Ishikawa (cell line): Measurements from ENCODE around the gene HTR3E.

Experiments used
- CEBPB ChIP-seq: IDR thresholded peaks from 2 replicates; pipeline ENCODE4 v1.6.1; 2012
- CREB1 ChIP-seq: IDR thresholded peaks from 2 replicates; pipeline ENCODE4 v1.6.1; 2012; ENCODE audit warnings: low read depth
- EGR1 ChIP-seq: IDR thresholded peaks from 2 replicates; pipeline ENCODE4 v1.6.1; 2012
- EP300 ChIP-seq: IDR thresholded peaks from 2 replicates; pipeline ENCODE4 v1.6.1; 2012; ENCODE audit warnings: borderline replicate concordance
- NFIC ChIP-seq: IDR thresholded peaks from 2 replicates; pipeline ENCODE4 v1.6.1; 2012
- RAD21 ChIP-seq: IDR thresholded peaks from 2 replicates; pipeline ENCODE4 v1.6.1; 2012; ENCODE audit warnings: low read depth
- TAF1 ChIP-seq: IDR thresholded peaks from 2 replicates; pipeline ENCODE4 v1.6.1; 2012; ENCODE audit warnings: low read depth, mild to moderate bottlenecking
- TCF12 ChIP-seq: IDR thresholded peaks from 2 replicates; pipeline ENCODE4 v1.6.1; 2012; ENCODE audit warnings: low read depth
- TEAD4 ChIP-seq: IDR thresholded peaks from 2 replicates; pipeline ENCODE4 v1.6.1; 2012
- YY1 ChIP-seq: IDR thresholded peaks from 2 replicates; pipeline ENCODE4 v1.6.1; 2012; ENCODE audit warnings: low read depth
- ZBTB7A ChIP-seq: IDR thresholded peaks from 2 replicates; pipeline ENCODE4 v1.6.1; 2012; ENCODE audit warnings: low read depth
- TF ChIP-seq, protein P1 (sequence below): IDR thresholded peaks from 2 replicates; pipeline ENCODE4 v1.6.1; 2012
- TF ChIP-seq, protein P2 (sequence below): IDR thresholded peaks from 2 replicates; pipeline ENCODE4 v1.6.1; 2012; ENCODE audit warnings: low read depth, mild to moderate bottlenecking
- TF ChIP-seq, protein P3 (sequence below): IDR thresholded peaks from 2 replicates; pipeline ENCODE4 v1.6.1; 2012

DNA sequence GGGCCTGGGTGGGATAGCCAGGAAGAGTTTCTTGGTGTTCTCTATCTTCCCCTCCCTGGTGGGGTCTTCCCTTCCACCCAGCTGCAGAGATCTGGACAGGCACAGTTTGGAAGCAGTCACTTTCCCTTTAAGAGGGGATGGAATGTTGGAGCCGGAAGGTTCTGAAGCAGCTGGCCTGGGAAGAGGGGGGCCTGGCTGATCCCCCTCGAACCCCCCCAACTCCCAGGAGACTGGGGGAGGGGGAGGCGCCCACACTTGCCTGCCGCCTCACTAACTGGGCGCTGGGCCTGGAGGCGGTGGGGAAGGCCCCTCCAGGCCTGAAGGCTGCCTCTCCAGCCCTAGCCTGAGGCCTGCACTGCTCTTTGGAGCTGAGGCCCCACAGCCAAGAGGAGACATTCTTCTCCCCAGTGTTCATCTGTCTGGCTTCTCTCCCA, 59.7 kb downstream of the HTR3E start:
- TF ChIP-seq EP300 (no peak), RAD21 (no peak), NFIC (no peak), TAF1 (no peak), YY1 (no peak), TCF12 (0 out of 2 replicates have a peak, but pooled peaks have one; percentile 34), CREB1 (no peak), CEBPB (no peak), EGR1 (no peak), ZBTB7A (no peak; the same call in 1 of the 2 replicates), TEAD4 (peak; percentile 67)
- TF ChIP-seq, protein P1, sequence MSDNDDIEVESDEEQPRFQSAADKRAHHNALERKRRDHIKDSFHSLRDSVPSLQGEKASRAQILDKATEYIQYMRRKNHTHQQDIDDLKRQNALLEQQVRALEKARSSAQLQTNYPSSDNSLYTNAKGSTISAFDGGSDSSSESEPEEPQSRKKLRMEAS, result peak; percentile 6; the same call in 1 of the 2 replicates
- TF ChIP-seq, protein P2, sequence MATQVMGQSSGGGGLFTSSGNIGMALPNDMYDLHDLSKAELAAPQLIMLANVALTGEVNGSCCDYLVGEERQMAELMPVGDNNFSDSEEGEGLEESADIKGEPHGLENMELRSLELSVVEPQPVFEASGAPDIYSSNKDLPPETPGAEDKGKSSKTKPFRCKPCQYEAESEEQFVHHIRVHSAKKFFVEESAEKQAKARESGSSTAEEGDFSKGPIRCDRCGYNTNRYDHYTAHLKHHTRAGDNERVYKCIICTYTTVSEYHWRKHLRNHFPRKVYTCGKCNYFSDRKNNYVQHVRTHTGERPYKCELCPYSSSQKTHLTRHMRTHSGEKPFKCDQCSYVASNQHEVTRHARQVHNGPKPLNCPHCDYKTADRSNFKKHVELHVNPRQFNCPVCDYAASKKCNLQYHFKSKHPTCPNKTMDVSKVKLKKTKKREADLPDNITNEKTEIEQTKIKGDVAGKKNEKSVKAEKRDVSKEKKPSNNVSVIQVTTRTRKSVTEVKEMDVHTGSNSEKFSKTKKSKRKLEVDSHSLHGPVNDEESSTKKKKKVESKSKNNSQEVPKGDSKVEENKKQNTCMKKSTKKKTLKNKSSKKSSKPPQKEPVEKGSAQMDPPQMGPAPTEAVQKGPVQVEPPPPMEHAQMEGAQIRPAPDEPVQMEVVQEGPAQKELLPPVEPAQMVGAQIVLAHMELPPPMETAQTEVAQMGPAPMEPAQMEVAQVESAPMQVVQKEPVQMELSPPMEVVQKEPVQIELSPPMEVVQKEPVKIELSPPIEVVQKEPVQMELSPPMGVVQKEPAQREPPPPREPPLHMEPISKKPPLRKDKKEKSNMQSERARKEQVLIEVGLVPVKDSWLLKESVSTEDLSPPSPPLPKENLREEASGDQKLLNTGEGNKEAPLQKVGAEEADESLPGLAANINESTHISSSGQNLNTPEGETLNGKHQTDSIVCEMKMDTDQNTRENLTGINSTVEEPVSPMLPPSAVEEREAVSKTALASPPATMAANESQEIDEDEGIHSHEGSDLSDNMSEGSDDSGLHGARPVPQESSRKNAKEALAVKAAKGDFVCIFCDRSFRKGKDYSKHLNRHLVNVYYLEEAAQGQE, result no peak
- TF ChIP-seq, protein P3, sequence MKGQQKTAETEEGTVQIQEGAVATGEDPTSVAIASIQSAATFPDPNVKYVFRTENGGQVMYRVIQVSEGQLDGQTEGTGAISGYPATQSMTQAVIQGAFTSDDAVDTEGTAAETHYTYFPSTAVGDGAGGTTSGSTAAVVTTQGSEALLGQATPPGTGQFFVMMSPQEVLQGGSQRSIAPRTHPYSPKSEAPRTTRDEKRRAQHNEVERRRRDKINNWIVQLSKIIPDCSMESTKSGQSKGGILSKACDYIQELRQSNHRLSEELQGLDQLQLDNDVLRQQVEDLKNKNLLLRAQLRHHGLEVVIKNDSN, result no peak
